ENCODE results near the gene EHMT1.

DNA sequence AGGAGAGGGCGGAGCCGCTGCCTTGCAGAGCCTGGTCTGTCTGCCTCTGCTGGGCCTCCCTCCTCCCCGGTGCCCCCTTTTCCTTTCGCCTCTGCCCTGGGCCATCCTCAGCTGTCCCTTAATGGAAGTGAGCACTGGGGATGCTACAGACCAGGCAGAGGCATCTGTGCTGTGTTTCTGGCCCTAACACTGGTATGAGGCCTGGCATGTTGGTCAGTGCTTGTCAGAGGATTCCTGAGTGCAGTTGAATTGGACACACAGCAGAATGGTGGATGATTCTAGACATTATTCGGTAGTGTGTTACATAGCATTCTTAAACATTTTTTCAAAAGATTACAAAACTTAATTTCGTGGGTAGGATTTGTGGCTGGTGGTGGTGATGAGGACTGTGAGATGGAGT lies 88.6 kb downstream of the EHMT1 start:
- TF ChIP-seq EZH2 (IDR thresholded peaks at IDR 0.05; ENCODE audit: borderline replicate concordance, low read length) (no peak), CTCF (IDR thresholded peaks at IDR 0.05; ENCODE audit: low read length) (no peak)

All from OCI-LY1 (cell line).